Upper lobe of right lung (tissue), 1 donor: ENCODE results near the gene GPR157. TPM values are rescaled to one million over a fixed set of nuclear protein-coding genes. Genes with fewer than 3 reads are reported as not detected.
A peak's percentile ranks its signal among the peaks of the same experiment; 100 is the strongest.

Experiments used
- ATAC-seq: fragments of 200-7000 bp; cut with Tn5 transposase; one replicate; pipeline ENCODE4 v1.9.1; 2020; ENCODE audit warnings: mild to moderate bottlenecking, moderate library complexity
- DNase-seq: peaks from one replicate; pipeline ENCODE4 v3.0.0-alpha.2; 2020
- H3K27ac ChIP-seq: fragments of 200-600 bp; one replicate; pipeline ENCODE4 v1.8.0; 2022
- H3K27me3 ChIP-seq: fragments of 200-600 bp; one replicate; pipeline ENCODE4 v1.8.0; 2022; ENCODE audit warnings: mild to moderate bottlenecking
- H3K36me3 ChIP-seq: fragments of 200-600 bp; one replicate; pipeline ENCODE4 v1.8.0; 2022
- H3K4me1 ChIP-seq: fragments of 200-600 bp; one replicate; pipeline ENCODE4 v1.8.0; 2022
- H3K4me3 ChIP-seq: fragments of 200-600 bp; one replicate; pipeline ENCODE4 v1.8.0; 2022; ENCODE audit warnings: mild to moderate bottlenecking
- H3K9me3 ChIP-seq: fragments of 200-600 bp; one replicate; pipeline ENCODE4 v1.8.0; 2022
- intact Hi-C: fragments of 100-400 bp; cut with DNase I; formaldehyde crosslinking; loops from one replicate; pipeline ENCODE4 v1.11.0; 2022
- total RNA-seq: library from RNA; stranded (reverse); fragmentation: NEBNext Ultra II Directional; extraction: Animal tissue kit (Norgen Biotek cat#: 25700); gene quantifications from one replicate; pipeline ENCODE4 v1.2.1, GENCODE V29; 2021
- TF ChIP-seq, protein P1 (sequence below): fragments of 200-600 bp; IDR thresholded peaks from one replicate; pipeline ENCODE4 v1.8.0; 2022; ENCODE audit warnings: antibody characterized with exemption
- donor health status: DM: no; HTN: yes; CAD: no; lungs with severe emphysema.

Gene GPR157
- total RNA-seq, 1 donor from 2014 or later, result 19.0 TPM

DNA sequence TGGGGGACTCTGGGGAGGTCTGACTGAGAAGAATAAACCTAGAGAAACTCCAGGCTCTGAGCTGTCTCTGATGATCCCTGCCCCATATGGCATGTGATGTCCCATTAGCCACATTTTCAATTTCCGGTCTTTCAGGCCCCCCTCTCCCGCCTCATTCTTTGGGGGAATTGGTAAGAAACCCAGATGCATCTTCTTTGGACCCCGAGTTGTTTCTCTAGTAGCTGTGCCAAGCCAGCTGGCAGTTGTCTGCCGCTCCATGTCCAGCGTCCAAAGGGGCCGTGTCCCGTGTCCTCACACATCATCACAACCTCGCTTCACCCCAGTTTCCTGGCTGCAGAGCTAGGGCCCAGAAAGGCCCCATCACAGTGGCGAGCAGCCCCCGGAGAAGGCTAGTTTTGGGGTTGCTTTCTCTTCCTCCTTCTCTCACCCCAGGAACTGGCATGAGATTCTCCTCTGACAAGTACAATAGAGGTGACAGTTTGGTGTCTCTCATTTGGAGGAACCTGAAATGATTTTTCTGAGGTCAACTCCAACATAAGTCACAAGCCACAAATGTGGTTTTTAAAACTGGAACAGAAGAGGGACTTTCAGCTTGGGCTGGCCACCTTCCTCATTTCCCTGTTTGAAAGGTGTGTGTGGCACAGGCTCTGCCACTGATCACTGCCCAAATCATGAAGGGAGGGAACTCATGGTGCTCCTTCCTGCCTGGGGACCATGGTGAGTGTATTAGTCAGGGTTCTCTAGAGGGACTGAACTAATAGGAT lies 6.4 kb upstream of the GPR157 start:
- H3K36me3 ChIP-seq, result no peaks in the 10 kb centered on the region
- ATAC-seq (peak; percentile 57), DNase-seq (peak; percentile 69)
- TF ChIP-seq, protein P1, sequence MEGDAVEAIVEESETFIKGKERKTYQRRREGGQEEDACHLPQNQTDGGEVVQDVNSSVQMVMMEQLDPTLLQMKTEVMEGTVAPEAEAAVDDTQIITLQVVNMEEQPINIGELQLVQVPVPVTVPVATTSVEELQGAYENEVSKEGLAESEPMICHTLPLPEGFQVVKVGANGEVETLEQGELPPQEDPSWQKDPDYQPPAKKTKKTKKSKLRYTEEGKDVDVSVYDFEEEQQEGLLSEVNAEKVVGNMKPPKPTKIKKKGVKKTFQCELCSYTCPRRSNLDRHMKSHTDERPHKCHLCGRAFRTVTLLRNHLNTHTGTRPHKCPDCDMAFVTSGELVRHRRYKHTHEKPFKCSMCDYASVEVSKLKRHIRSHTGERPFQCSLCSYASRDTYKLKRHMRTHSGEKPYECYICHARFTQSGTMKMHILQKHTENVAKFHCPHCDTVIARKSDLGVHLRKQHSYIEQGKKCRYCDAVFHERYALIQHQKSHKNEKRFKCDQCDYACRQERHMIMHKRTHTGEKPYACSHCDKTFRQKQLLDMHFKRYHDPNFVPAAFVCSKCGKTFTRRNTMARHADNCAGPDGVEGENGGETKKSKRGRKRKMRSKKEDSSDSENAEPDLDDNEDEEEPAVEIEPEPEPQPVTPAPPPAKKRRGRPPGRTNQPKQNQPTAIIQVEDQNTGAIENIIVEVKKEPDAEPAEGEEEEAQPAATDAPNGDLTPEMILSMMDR, result no peak
- intact Hi-C loops, result no loop called here
- H3K4me3 ChIP-seq, result no peak overlapping the region
- H3K4me1 ChIP-seq, result peaks cover 16% of the 10 kb centered on the region
- H3K9me3 ChIP-seq, result no peaks in the 10 kb centered on the region
- H3K27me3 ChIP-seq, result no peaks in the 10 kb centered on the region
- peak overlapping the region; percentile 70 for H3K27ac ChIP-seq

DNA sequence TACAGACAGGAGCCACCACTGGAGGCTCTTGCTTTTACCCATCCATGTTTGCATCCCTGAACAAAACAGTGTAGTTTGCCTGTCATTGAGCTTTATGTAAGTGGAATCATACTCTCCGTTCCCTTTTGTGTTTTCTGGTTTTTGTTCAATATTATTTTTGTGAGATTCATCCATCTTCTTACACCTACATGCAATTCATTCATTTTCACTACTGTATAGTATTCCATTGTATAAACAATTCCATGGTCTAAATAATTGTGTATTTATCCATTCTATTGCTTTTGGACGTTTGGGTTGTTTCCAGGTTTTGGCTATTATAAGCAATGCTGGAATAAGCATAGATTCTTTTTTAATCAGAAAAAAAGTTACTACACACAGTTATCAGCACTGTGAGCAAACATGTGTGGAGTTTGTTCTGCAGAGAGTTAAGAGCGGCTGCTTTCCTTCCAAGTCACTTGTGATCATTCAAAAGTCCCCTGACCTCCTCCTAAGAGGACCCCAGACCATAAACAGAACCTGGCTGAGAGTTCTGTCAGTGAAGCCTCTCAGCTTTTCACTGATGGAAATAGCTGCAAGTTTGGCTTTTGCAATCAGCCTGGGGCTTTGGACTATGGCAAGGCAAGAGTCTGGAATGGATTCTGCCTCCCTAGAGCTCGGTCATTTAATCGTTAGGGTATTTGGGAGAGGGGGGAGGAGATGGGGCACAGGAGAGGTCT lies 5.1 kb upstream of the GPR157 start:
- TF ChIP-seq, protein P1, result no peak
- intact Hi-C loops, result no loop called here
- Histone ChIP-seq H3K9me3 (no peaks in the 10 kb centered on the region), H3K27me3 (no peaks in the 10 kb centered on the region), H3K36me3 (no peaks in the 10 kb centered on the region), H3K4me1 (peaks cover 19% of the 10 kb centered on the region), H3K27ac (peak overlapping the region; percentile 58), H3K4me3 (no peak overlapping the region)
- ATAC-seq, result no peak
- no peak for DNase-seq

DNA sequence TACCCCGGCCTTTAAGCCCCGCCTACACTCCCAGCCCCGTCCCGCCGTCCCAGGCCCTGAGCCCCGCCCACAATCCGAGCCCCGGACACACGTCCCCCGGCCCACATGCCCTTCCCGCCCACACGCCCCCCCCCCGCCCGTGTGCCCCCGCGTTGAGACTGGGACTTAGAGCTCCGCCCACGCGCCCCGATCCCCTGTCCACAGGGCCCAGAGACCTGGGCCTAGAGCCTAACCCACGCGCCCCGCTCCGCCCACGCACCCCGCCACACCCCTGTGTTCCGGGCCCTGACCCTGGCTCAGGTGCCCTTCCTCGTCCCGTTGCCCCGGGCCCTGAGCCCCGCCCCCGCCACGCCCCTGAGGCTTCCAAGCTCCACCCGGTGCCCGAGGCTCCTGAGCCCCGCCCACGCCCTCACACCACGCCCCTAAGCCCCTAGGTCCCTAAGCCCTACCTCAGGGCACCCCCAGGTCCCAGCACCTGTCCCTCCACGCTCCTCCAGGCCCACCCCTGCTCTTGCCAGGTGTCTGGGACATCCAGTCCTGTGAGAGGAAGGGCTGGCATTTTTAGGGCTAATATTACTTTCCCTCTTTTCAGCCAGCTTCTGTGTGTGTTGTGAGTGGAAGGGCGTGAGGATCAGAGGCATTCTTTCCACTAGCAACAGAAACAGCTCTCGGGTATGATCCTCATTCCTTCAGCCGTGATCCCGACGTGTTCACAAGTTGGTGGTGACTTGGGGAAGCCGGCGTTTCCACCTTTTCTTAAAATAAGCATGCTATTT lies 552 bp upstream of the GPR157 start:
- DNase-seq (peak; percentile 97), ATAC-seq (peak; percentile 87)
- TF ChIP-seq, protein P1, result no peak
- intact Hi-C loops, result no loop called here
- H3K4me1 ChIP-seq, result peaks cover 21% of the 10 kb centered on the region
- H3K36me3 ChIP-seq, result no peaks in the 10 kb centered on the region
- H3K4me3 ChIP-seq, result peak overlapping the region; percentile 65
- H3K9me3 ChIP-seq, result no peaks in the 10 kb centered on the region
- peak overlapping the region; percentile 84 for H3K27ac ChIP-seq
- no peaks in the 10 kb centered on the region for H3K27me3 ChIP-seq

GRCh38 chr1:9128166-9128519 lies 759 bp downstream of the GPR157 start:
- H3K9me3 ChIP-seq, result no peaks in the 10 kb centered on the region
- no peaks in the 10 kb centered on the region for H3K36me3 ChIP-seq
- intact Hi-C loops, result no loop called here
- TF ChIP-seq, protein P1, result no peak
- peak; percentile 45 for ATAC-seq
- peak; percentile 83 for DNase-seq
- peak overlapping the region; percentile 65 for H3K4me3 ChIP-seq
- peaks cover 20% of the 10 kb centered on the region for H3K4me1 ChIP-seq
- no peaks in the 10 kb centered on the region for H3K27me3 ChIP-seq
- peak overlapping the region; percentile 85 for H3K27ac ChIP-seq

DNA sequence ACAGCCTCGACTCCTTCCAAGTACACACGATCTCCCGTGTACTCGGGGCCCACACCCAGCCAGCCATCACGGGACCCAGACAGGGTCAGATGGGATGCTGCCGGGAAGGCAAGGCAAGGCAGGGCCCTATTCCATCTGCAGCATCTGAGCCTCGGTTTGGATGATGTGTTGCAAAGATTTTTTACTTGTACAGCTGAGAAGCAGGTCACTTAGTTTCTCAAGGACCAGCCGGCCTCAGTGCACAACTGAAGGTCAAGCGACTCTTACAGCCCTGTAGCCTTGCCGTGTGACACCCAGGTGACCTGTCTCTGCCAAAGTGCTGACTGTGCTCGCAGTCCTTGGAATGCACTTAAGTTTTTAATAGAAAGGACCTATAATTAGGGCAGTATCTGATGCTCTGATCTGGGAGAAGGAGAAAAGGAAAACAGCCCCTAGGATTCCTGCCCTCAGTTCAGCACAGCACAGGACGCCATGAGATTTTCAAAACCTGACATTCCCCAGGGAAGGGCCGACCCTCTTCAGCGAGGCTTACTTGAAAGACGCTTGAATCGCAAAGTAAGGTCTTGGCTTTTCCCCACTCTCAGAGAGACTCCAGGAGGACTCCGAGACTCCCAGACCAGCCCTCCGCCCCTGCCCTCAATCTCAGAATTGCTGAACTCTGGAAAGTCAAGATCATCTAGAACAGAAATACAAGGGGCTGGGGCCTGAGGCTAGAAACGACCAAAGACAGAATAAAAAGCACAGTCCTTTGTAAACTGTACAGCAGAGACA lies 1.3 kb downstream of the GPR157 start:
- Histone ChIP-seq H3K4me3 (peak overlapping the region; percentile 65), H3K27me3 (no peaks in the 10 kb centered on the region), H3K36me3 (no peaks in the 10 kb centered on the region), H3K9me3 (no peaks in the 10 kb centered on the region), H3K4me1 (peaks cover 20% of the 10 kb centered on the region), H3K27ac (peak overlapping the region; percentile 85)
- DNase-seq, result no peak
- TF ChIP-seq, protein P1, result no peak
- intact Hi-C loops, result no loop called here
- peak; percentile 0 for ATAC-seq
